ENCODE data around the gene UBR1. TPM values are rescaled to one million over a fixed set of nuclear protein-coding genes. Genes with fewer than 3 reads are reported as not detected.

The UBR1 gene
- total RNA-seq, 1 experiment from 2014 or later: 22.6 TPM

GRCh38 chr15:42920519-42921341 lies 185.1 kb downstream of the UBR1 start, which contains the start of gene TTBK2:
TSS of gene TTBK2 (minus strand) at chr15:42920778. CDS start at chr15:42878617, 42,161 bp downstream.
- Histone ChIP-seq H2AFZ (ENCODE audit: low read length) (peak within 1 kb of the TSS; percentile 84), H3K4me3 (ENCODE audit: low read length) (peak within 1 kb of the TSS; percentile 74), H3K9me2 (replicated peaks; ENCODE audit: low read length) (no peaks in the 10 kb centered on the region), H3K27me3 (ENCODE audit: low read length) (no peaks in the 10 kb centered on the region), H3K9ac (ENCODE audit: low read length) (peak within 1 kb of the TSS; percentile 7; the same call in 1 of the 2 replicates), H4K20me1 (ENCODE audit: low read length) (no peaks in the 10 kb centered on the region), H3F3A (ENCODE audit: low read length, unreplicated experiment) (no peaks in the 10 kb centered on the region), H3K9me3 (ENCODE audit: low read length) (no peaks in the 10 kb centered on the region), H3K27ac (ENCODE audit: low read length) (no peak within 1 kb of the TSS), H3K36me3 (ENCODE audit: low read depth, low read length) (no peaks in the 10 kb centered on the region), H3K4me1 (ENCODE audit: insufficient read depth, low read length) (peaks cover 21% of the 10 kb centered on the region), H3K4me2 (ENCODE audit: low read length) (peak within 1 kb of the TSS; percentile 84), H3K79me2 (ENCODE audit: low read length) (peaks cover 24% of the 10 kb centered on the region; the same call in 1 of the 2 replicates)
- CTCF ChIA-PET: interaction anchor here (0.5 kb wide), 1 partner anchor 120 kb away, joined by 3 read pairs; no protein-coding TSS in a partner anchor
- TF ChIP-seq CTCF (conservative IDR thresholded peaks at IDR 0.05; ENCODE audit: low read depth, low read length): no peak
- TF ChIP-seq EZH2phosphoT487 (IDR thresholded peaks at IDR 0.05; ENCODE audit: borderline replicate concordance, low read length): no peak
- TF ChIP-seq EZH2 (IDR thresholded peaks at IDR 0.05; ENCODE audit: low read length, unreplicated experiment): no peak
- DNase-seq (peak; percentile 99), ATAC-seq (peak; percentile 99)
- POLR2A ChIA-PET (ENCODE audit: unreplicated experiment): no interaction called here
- BruUV-seq (replicated peaks): no TSS peak
- intact Hi-C loops (cut with micrococcal nuclease): no loop called here

- DNase-seq (peak; percentile 35), ATAC-seq (peak; percentile 26)
- peak overlapping the region; percentile 74 for H3K4me3 ChIP-seq (ENCODE audit: low read length)
- TF ChIP-seq EZH2 (IDR thresholded peaks at IDR 0.05; ENCODE audit: low read length, unreplicated experiment): no peak
- TF ChIP-seq EZH2phosphoT487 (IDR thresholded peaks at IDR 0.05; ENCODE audit: borderline replicate concordance, low read length): no peak
- no peak for TF ChIP-seq CTCF (conservative IDR thresholded peaks at IDR 0.05; ENCODE audit: low read depth, low read length)
- H3K27me3 ChIP-seq (ENCODE audit: low read length): no peaks in the 10 kb centered on the region
- no peak overlapping the region for H3K27ac ChIP-seq (ENCODE audit: low read length)
- H3F3A ChIP-seq (ENCODE audit: low read length, unreplicated experiment): no peaks in the 10 kb centered on the region
- peak overlapping the region; percentile 7; the same call in 1 of the 2 replicates for H3K9ac ChIP-seq (ENCODE audit: low read length)
- ChIA-PET CTCF (no interaction called here), POLR2A (ENCODE audit: unreplicated experiment) (no interaction called here)
- no peaks in the 10 kb centered on the region for H3K9me3 ChIP-seq (ENCODE audit: low read length)
- H3K36me3 ChIP-seq (ENCODE audit: low read depth, low read length): no peaks in the 10 kb centered on the region
- intact Hi-C loops (cut with micrococcal nuclease): loop anchor here (5.0 kb wide), 1 partner anchor 58 kb away; no protein-coding TSS in a partner anchor
- H4K20me1 ChIP-seq (ENCODE audit: low read length): no peaks in the 10 kb centered on the region
- no TSS peak for BruUV-seq (replicated peaks)
- H3K4me1 ChIP-seq (ENCODE audit: insufficient read depth, low read length): peaks cover 21% of the 10 kb centered on the region
- H3K4me2 ChIP-seq (ENCODE audit: low read length): peak overlapping the region; percentile 84
- H2AFZ ChIP-seq (ENCODE audit: low read length): peak overlapping the region; percentile 84
- H3K9me2 ChIP-seq (replicated peaks; ENCODE audit: low read length): no peaks in the 10 kb centered on the region
- H3K79me2 ChIP-seq (ENCODE audit: low read length): peaks cover 24% of the 10 kb centered on the region; the same call in 1 of the 2 replicates
Measured at GRCh38 chr15:42919799-42920518, 185.9 kb downstream of the UBR1 start.
